LNCaP clone FGC (cell line): ENCODE results near the gene SLC13A2.
"Not testable (repeated sequence)": the region's sequence is repeated elsewhere in the genome, so short reads cannot be mapped to it uniquely, and the experiment has no call there.

ENCODE experiments used
- DNase-seq: peaks from one replicate; pipeline ENCODE4 v3.0.0-alpha.2; 2011; ENCODE audit warnings: low read depth
- H3K4me3 ChIP-seq: 2 replicates; pipeline ENCODE4 v1.5.1; 2011; ENCODE audit warnings: mild to moderate bottlenecking, low read depth, low read length, control low read depth
- TF ChIP-seq, protein P1 (sequence below): IDR thresholded peaks from 2 replicates; pipeline ENCODE4 v1.5.1; 2012; ENCODE audit warnings: mild to moderate bottlenecking; ENCODE audit not compliant: control insufficient read depth, insufficient read depth; ENCODE audit errors: extremely low read depth

The SLC13A2 gene

GRCh38 chr17:28514561-28515002 lies 41.1 kb downstream of the SLC13A2 start:
- DNase-seq = no peak
- no peak overlapping the region for H3K4me3 ChIP-seq
- TF ChIP-seq, protein P1, sequence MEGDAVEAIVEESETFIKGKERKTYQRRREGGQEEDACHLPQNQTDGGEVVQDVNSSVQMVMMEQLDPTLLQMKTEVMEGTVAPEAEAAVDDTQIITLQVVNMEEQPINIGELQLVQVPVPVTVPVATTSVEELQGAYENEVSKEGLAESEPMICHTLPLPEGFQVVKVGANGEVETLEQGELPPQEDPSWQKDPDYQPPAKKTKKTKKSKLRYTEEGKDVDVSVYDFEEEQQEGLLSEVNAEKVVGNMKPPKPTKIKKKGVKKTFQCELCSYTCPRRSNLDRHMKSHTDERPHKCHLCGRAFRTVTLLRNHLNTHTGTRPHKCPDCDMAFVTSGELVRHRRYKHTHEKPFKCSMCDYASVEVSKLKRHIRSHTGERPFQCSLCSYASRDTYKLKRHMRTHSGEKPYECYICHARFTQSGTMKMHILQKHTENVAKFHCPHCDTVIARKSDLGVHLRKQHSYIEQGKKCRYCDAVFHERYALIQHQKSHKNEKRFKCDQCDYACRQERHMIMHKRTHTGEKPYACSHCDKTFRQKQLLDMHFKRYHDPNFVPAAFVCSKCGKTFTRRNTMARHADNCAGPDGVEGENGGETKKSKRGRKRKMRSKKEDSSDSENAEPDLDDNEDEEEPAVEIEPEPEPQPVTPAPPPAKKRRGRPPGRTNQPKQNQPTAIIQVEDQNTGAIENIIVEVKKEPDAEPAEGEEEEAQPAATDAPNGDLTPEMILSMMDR = no peak

- no peak for DNase-seq
- TF ChIP-seq, protein P1 = no peak
Measured at GRCh38 chr17:28515518-28515917, 42.1 kb downstream of the SLC13A2 start.

DNA sequence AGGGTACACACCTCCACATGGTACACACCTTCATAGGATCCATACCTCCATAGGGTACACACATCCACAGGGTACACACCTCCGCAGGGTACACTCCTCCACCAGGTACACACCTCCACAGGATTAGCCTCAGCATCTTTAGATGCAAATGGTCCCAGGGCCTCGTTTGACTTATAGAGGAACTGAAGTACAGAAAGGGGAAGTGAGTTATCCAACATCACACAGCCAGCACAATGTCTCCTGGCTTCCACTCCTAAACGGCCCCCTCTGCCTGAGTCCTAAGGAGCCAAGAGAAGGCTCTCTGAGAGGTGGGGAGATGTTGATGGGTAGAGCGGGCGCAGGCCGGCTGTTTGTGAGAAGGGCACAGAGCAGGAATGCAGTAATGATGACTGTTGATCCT lies 44.7 kb downstream of the SLC13A2 start:
- DNase-seq = no peak

More at GRCh38 chr17:28515518-28515917, 42.1 kb downstream of the SLC13A2 start:
- no peak overlapping the region for H3K4me3 ChIP-seq

GRCh38 chr17:28518578-28518977 lies 45.1 kb downstream of the SLC13A2 start:
- no peak for DNase-seq
- TF ChIP-seq, protein P1 = no peak
- H3K4me3 ChIP-seq = no peak overlapping the region

More for the DNA sequence above, 44.7 kb downstream of the SLC13A2 start:
- no peak overlapping the region for H3K4me3 ChIP-seq
- TF ChIP-seq, protein P1 = no peak

DNA sequence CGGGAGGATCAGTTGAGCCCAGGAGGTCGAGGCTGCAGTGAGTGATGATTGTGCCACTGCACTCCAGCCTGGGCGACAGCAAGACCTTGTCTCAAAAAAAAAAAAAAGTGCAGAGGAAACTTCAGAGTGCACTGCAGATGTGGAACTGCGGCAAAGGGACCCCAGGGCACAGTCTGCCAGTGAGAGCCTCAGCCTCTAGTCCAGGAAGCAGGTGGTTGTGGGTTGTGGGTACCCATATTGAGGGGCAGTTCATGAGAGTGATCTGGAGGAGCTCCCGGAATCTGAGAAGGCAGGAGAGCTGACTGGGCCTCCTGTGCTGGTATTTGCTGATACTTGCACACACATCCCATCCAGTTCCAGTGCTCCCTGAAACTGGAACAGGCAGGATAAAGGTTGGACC lies 45.8 kb downstream of the SLC13A2 start:
- no peak overlapping the region for H3K4me3 ChIP-seq
- TF ChIP-seq, protein P1 = no peak
- DNase-seq = no peak

- TF ChIP-seq, protein P1 = no peak
- DNase-seq = no peak
- no peak overlapping the region for H3K4me3 ChIP-seq
Measured at GRCh38 chr17:28520687-28521086, 47.2 kb downstream of the SLC13A2 start.

DNA sequence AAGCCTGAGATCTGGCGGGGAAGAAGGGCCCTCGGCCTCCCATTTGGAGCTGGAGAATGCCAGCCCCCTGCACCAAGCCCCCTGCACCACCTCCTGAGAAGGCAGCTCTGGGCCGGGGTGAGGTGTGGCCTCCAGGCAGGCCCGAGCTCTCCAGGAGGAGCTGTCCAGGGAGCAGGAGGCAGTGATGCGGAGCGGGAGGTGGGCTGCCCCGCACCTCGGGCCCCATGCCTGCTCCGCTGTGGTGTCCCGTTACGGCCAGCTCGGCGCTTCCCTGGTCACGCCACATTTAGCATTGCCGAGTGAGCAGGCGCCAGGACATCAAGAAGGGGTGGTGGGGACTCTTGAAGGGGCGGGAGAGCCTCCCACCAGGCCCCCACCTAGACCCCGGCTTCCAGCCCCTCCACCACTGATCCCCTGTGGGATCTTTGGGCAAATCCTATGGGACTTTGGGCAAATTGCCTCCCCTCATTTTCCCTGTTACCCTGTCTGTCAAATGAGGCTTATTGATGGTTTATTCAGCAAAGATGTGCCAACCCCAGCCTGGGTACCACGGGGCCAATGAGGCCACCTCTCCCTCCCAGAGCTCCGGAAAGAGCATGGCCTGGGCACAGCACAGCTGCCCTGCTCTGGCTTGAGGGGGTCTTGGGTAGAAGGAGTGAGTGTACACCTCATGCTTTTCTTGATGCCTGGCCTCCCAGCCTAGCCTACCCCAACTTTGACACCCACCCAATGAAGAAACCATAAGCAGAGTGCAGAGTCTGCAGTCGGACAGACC lies 48.1 kb downstream of the SLC13A2 start:
- TF ChIP-seq, protein P1 = no peak
- no peak overlapping the region for H3K4me3 ChIP-seq
- DNase-seq = no peak

GRCh38 chr17:28522281-28522680 lies 48.8 kb downstream of the SLC13A2 start:
- not testable (repeated sequence) for DNase-seq, H3K4me3 ChIP-seq
